GM12891 (cell line): Measurements from ENCODE around the gene GGT6.

ENCODE experiments used
- DNase-seq: peaks from one replicate; pipeline ENCODE4 v3.0.0; 2011; ENCODE audit warnings: low spot score; ENCODE audit not compliant: insufficient read length
- FAIRE-seq: peaks from 2 replicates; lab custom pipeline; 2011; peaks lifted over from hg19 to GRCh38; lab: Jason Lieb, UNC
- PAX5 ChIP-seq: IDR thresholded peaks from 2 replicates; pipeline ENCODE4 v1.6.1; 2011; ENCODE audit warnings: low read length, moderate library complexity, mild to moderate bottlenecking; ENCODE audit not compliant: insufficient read depth, severe bottlenecking
- POLR2A ChIP-seq: IDR thresholded peaks from 2 replicates; pipeline ENCODE4 v1.6.1; 2011; ENCODE audit warnings: low read depth, low read length, control low read depth
- POLR2AphosphoS5 ChIP-seq: IDR thresholded peaks from 2 replicates; pipeline ENCODE4 v1.6.1; 2011; ENCODE audit warnings: low read depth, low read length, control low read depth
- POU2F2 ChIP-seq: IDR thresholded peaks from 2 replicates; pipeline ENCODE4 v1.6.1; 2011; ENCODE audit warnings: low read depth, mild to moderate bottlenecking, control low read depth, low read length, moderate library complexity
- SPI1 ChIP-seq: IDR thresholded peaks from 2 replicates; pipeline ENCODE4 v1.6.1; 2011; ENCODE audit warnings: low read depth, low read length, control low read depth
- TAF1 ChIP-seq: IDR thresholded peaks from 2 replicates; pipeline ENCODE4 v1.6.1; 2011; ENCODE audit warnings: low read depth, low read length, control low read depth

Gene GGT6

GRCh38 chr17:4547118-4547906, 13.1 kb downstream of the GGT6 start:
- FAIRE-seq (no peak), DNase-seq (no peak)
- TF ChIP-seq POLR2AphosphoS5 (no peak), POLR2A (no peak)

GRCh38 chr17:4545217-4545951, 15.0 kb downstream of the GGT6 start:
- FAIRE-seq, result no peak
- no peak for TF ChIP-seq POLR2AphosphoS5
- no peak for TF ChIP-seq POU2F2
- no peak for TF ChIP-seq SPI1
- no peak for TF ChIP-seq POLR2A
- TF ChIP-seq PAX5, result no peak
- no peak for TF ChIP-seq TAF1
- no peak for DNase-seq

DNA sequence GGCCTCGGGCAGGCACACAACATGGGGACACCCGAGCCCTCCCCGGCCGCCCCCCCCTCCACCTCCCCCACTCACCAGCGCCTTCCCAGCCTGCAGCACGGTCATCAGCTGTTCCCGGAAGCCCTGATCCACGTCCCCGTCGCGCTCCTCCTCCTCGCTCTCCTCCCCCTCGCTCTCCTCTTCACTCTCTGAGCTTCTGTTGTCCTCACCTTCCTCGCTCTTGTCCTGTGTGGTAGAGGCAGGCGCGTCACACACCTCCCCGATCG, 15.5 kb downstream of the GGT6 start:
- no peak for FAIRE-seq
- DNase-seq, result no peak

DNA sequence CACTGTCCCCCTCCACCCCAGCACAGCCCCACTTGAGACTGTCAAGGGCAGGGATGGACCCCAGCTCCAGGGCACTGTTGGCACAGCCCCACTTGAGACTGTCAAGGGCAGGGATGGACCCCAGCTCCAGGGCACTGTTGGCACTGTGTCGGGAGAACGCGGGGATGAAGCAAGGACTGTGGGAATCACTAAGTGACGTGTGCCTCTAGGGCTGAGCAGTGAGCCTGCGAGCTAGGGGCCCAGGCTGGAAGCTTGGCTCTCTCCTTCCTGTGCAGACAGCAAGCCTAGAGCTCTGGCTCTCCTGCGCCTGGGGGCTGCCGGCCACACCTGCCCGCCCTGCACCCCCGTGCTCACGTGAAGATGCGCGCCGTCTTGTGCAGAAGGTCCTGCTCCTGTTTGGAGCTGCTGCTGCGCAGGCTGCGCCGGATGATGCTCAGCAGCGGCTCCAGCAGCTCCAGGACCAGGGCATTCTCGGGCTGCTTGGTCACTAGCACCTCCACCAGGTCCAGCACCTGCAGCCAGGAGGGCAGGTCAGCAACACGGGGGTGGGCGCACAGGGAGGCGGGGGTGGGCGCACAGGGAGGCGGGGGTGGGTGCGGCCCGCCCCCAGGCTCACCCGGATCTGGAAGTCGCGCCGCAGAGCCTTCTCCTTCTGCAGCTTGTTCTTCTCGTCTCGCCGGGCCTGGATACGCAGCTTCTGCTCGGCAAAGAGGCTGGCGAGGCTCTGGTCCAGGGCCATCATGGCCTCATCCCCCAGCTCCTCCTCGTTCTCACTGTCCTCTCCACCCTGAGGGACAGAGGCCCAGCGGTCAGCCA, 16.0 kb downstream of the GGT6 start:
- FAIRE-seq, result no peak
- DNase-seq, result no peak
- TF ChIP-seq POLR2AphosphoS5 (no peak), PAX5 (no peak), SPI1 (no peak), POU2F2 (no peak)

More for the DNA sequence above, 15.5 kb downstream of the GGT6 start:
- no peak for TF ChIP-seq PAX5
- TF ChIP-seq TAF1, result no peak
- TF ChIP-seq POU2F2, result no peak

DNA sequence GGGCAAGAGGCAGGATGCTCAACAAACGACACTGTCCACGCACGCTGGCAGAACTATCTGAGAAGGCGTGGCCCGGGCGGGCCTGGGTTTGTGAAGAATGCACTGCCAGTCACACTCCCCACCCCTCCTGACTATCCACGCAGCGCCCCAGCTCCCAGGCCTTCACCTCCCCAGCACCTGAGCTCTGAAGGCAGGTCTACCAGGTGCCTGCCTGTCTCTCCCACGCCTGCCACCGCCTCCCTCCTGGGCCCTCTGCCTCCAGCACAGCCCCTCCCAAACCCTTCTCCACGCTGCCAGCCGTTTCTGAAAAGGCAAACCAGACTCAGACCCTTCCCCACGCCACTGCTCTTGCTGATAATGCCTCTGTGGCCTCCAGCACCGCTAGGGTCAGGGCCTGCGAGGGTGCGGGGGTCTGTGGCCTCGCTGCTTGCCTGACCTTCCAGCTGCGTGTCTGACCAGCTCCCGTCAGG, 16.8 kb downstream of the GGT6 start:
- no peak for FAIRE-seq
- no peak for DNase-seq
- TF ChIP-seq SPI1 (no peak), POLR2A (no peak), POLR2AphosphoS5 (no peak), TAF1 (no peak), POU2F2 (no peak), PAX5 (no peak)

DNA sequence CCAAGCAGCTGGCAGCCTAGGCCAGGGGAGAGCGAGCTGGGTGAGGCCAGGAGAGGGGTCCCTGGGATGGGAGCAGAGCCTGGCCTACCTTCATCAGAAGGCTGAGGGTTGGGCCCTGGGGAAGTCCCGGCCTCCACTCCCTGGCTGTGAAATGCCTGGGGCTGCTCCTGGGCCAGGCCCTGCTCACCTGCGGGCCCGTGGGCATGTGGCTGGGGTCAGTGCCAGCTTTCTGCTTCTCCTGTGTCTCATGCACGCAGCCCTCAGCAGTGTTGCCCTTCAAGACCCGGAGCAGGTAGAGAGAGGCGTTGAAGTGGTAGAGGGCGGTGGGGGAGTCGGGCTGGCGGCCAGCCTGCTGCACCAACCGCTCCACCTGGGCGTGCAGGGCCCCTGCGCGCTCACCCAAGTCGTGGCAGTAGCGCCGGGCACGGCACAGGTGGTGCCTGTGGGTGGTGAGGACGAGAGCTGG, 17.6 kb downstream of the GGT6 start:
- DNase-seq (no peak), FAIRE-seq (no peak)
- TF ChIP-seq PAX5 (no peak), TAF1 (no peak), POLR2AphosphoS5 (no peak), SPI1 (no peak), POU2F2 (no peak), POLR2A (no peak)

DNA sequence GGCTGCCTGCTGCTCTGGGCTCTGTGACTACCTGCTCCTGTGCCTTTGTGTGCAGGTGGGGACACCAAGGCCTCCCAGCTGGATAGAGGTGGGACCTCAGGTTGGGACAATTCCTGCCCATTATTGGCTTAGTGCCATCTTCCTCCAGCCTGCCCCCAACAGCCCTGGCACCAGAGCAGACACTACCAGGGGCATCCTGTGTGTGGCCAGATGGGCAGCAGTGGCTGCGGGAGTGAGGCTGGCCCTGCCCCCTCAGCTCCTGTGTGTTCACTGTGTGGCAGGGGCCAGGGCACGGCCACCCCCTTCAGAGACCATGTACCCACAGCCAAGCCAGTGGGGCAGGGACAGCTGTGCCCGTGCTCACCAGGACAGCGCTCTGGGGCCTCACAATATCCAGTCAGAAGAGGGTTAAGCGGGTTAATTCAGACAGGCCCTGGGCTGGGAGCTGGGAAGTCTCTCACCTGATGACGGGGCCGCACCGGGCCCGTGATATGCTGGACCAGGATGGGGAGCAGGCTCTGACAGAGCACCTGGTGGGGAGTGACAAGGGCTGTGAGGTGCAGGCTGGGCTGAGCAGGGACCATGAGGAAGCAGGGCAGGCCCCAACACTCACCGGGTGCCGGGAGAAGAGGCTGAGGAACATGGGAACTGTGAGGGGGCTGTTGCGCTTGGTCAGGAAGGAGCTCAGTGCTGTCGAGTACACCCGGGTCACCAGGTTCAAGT, 18.2 kb downstream of the GGT6 start:
- no peak for FAIRE-seq

DNA sequence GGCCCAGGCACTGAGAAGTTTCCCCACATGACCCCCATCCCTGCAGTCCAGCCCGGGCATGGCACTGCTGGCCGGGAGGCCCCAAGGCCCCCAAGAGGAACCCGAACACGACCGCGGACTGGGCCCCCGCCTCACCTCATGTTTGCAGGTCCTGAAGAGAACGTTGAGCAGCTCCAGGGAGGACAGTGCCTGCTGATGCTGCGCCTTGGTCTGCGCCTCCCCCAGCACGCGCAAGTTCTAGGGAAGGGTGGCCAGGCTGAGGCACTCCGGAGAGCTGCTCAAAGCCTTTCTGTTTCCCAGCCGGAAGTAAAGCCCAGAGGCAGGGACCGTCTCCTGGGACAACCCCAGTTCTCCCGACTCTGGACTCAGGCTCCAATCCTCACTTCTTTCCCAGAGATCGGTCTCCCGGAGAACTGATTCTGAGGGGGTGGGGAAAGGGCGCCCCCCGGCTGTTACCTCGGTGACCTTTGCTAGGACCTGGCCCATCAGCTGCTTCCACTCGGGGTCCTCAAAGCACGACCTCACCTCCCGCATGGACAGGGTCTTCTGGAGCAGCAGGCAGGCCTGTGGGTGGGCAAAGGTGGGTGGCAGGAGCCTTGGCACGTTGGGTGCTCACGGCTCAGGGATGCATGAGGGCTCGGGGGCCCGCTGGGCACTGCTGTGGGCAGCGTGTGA, 18.9 kb downstream of the GGT6 start:
- DNase-seq (no peak), FAIRE-seq (no peak)
- TF ChIP-seq PAX5 (no peak), POU2F2 (no peak), POLR2AphosphoS5 (no peak), SPI1 (no peak), POLR2A (no peak), TAF1 (no peak)

More for the DNA sequence above, 18.2 kb downstream of the GGT6 start:
- no peak for TF ChIP-seq POLR2AphosphoS5
- TF ChIP-seq POU2F2, result no peak
- no peak for TF ChIP-seq TAF1
- TF ChIP-seq PAX5, result no peak
- TF ChIP-seq POLR2A, result no peak
- no peak for TF ChIP-seq SPI1
- DNase-seq, result no peak
